Hippocampal formation (tissue), 2 donors: Measurements from ENCODE around the gene NMT2.

Source experiments
- DNase-seq, 2 donors: peaks; one replicate each; lab custom pipeline; 2025; lab: John Stamatoyannopoulos, UW

Gene NMT2

GRCh38 chr10:15141136-15142054 is 27.1 kb downstream of the NMT2 start:
- DNase-seq: peak; percentile 13 to 57

DNA sequence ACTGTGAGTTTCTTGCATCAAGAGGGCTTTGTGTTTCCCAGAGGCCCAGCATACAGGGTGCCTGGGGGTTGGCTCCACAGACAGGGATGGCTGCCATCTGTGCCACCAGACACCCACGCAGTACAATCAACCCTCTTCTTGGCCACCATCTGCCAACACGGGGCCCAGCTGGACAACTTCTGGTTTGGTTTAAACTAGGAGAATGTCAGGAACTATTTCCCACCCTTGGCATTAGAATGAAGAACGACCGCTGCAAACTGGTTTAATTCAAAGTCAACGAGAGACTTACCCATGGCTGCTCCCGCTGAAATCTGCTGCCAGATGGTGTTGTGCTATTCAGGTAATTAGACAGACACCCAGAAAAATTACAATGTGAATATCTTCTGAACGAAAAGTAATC is 27.8 kb downstream of the NMT2 start:
- DNase-seq: peak; percentile 12 to 57

- no peak for DNase-seq
Observed at GRCh38 chr10:15137636-15138035, 30.9 kb downstream of the NMT2 start.

DNA sequence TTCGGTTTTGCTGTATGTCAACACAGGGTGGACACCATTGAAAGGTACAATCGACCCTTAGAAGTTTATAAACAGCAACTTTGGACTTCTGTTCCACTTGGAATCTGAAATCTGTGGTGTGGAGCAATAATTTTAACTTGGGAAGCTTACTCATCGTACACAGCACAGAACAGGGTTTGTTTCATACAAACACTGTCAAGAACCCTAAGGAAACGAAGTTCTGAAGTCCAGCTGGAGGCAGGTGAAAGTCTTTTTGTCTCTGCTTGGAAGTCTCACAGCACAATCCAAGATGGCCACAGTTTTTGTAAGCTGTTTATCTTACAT is 31.5 kb downstream of the NMT2 start:
- no peak for DNase-seq

GRCh38 chr10:15136129-15137035 is 32.1 kb downstream of the NMT2 start:
- DNase-seq: no peak

- DNase-seq: no peak
Observed at GRCh38 chr10:15131330-15131729, 37.2 kb downstream of the NMT2 start.

GRCh38 chr10:15124908-15125307 is 43.6 kb downstream of the NMT2 start:
- no peak for DNase-seq

DNA sequence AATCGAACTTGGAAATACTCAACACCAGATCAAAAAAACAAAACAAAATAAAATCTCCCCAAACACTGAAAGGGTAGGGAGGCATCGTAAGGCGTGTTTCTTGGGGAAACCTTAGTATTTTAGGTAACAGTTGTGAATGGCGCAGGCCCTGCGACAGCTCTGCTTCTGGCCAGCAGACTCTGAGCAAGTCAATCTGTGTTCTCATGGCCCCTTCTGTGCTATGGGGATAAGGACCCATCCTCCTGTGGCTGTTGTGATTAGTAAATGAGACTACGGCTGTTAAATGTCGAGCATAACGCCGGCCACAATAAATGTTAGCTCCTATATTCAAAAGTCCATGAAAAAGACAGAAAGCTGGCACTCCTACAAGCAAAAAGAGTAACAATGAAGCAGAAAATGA is 44.3 kb downstream of the NMT2 start:
- DNase-seq: no peak

GRCh38 chr10:15123749-15124184 is 44.7 kb downstream of the NMT2 start:
- no peak for DNase-seq

DNA sequence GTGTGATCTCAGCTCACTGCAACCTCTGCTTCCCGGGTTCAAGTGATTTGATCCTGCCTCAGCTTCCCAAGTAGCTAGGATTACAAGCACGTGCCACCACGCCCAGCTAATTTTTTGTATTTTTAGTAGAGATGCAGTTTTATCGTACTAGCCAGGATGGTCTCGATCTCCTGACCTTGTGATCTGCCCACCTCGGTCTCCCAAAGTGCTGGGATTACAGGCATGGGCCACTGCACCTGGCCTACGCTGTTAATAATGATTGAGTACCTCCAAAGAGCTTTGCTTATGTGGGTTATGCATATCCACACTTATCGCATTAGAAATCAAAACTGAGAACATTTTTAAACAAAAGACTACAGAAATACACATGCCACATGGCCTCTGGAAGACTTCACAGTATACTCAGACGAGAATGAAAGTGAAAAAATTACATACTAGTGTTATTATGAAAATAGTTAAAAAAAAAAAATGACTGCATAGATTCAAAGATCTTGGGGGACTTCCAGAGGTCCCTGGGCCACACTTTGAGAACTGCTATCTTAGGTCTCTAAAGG is 45.9 kb downstream of the NMT2 start:
- no peak for DNase-seq

GRCh38 chr10:15121707-15122106 is 46.8 kb downstream of the NMT2 start:
- DNase-seq: no peak

- DNase-seq: no peak
Observed at GRCh38 chr10:15120523-15120922, 48.0 kb downstream of the NMT2 start.

- no peak for DNase-seq
Observed at GRCh38 chr10:15118615-15119014, 49.9 kb downstream of the NMT2 start.

GRCh38 chr10:15116225-15116624 is 52.3 kb downstream of the NMT2 start:
- DNase-seq: no peak

GRCh38 chr10:15113766-15114165 is 54.7 kb downstream of the NMT2 start:
- no peak for DNase-seq

DNA sequence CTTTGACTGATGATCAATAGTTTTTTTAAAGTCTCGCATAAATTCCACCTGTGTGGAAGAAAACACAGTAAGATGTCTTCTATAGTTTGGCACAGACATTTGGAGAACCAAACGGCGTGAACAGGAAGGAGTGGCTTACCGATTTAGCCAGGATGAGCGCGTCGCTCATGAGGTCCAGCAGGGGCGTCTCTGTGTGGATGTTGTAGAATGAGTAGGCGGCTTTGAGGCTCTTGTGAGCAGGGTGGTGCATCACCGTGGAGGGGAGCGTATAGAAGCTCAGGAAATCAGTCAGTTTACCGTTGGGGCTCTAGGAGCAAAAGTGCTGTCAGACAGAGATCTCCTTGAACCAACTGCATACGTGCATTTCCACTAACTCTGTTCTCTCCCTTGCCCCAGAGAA is 55.8 kb downstream of the NMT2 start:
- no peak for DNase-seq

DNA sequence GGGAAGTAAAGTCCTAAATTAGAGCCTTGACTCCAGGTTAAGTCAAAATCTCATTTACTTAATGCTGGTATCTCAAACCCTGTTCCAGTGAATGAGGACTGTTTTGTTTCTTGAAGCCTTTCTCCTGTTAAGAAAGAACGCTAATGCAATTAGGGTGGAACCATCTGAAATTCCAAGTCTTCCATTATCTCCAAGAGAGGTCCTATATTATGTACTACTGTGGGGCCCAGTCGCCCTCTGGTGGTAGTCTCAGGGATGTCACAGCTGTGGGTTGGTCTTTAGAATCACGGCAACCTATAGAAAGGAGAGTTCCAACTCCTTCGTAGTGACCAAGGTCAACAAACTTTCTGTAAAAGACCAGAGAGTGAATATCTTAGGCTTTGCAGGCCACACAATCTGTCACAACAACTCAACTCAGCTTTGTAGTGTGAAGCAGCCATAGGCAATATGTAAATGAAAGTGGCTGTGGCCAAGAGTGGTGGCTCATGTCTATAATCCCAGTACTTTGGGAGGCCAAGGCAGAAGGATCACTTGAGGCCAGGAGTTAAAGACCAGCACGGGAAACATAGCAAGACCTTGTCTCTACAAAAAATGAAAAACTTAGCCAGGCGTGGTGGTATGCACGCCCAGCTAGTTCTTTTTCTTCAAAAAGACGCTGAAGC is 62.0 kb downstream of the NMT2 start:
- DNase-seq: peak; percentile 23 to 47

GRCh38 chr10:15103513-15103912 is 65.0 kb downstream of the NMT2 start:
- no peak for DNase-seq

DNA sequence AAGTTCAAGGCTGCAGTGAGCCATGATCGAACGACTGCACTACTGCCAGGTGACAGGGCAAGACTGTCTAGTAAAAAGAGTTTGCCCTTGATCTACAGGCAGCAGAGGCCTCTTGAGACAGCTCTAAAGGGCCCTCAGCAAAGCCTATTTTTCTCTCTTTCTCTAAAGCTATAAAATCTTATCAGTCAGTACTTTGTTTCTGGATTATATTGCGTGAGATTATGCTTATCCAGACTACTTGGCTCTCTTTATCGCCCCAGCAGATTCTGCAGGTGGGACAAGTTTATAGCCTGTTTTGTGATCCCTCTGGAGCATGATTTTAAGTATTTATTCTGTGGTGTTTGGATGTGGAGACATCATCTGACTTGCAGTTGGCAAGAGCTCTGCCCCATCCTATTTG is 68.6 kb downstream of the NMT2 start:
- DNase-seq: no peak

GRCh38 chr10:15097011-15097812 is 71.3 kb downstream of the NMT2 start, which contains the start of gene RPP38:
TSS of gene RPP38 (plus strand) at chr10:15097355. CDS start at chr10:15103315, 5,960 bp downstream.
- DNase-seq: peak; percentile 91 to 93

DNA sequence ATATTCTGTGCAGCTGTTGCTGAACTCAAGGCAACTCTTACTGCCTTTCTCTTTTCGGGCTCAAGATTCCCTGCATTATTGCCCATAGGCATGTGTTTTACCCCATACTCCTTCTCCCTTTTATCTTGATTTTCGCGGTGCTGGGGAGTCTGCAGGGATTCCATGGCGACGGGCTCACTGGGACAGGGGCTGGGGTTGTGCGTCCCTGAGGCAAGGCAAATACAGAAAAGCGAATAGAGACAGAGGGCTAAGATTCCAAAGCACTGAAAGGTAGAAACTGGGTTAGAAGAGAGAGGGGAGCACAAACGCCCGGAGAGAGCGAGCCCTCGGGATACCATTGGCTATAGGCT is 71.9 kb downstream of the NMT2 start:
- DNase-seq: no peak
